Measurements from ENCODE around the gene MTFP1.

DNA sequence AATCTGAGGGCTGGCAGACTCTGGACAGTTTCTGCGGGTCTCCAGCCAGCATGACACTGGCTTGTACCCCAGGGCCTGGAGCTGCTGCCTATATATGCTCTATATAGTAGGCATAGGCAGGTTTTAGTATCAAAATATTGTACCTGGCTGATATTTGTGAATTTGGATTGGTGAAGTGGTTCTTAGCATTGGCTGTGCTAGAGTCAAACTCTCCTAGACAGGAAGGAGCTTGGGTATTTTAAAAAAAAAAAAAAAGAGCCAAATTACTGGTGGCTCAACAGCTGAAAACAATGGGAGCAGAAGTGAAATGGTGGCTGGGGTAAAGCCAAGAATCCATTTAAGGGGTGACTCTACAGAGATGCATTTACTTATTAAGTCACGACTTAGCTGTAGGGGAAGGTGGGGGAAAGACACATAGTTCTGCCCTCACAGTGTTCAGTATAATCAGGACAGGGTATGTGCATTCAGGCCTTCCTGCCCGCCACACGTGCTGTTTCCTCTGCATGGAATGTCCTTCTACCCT is 11.0 kb upstream of the MTFP1 start:
- TF ChIP-seq, protein P1, sequence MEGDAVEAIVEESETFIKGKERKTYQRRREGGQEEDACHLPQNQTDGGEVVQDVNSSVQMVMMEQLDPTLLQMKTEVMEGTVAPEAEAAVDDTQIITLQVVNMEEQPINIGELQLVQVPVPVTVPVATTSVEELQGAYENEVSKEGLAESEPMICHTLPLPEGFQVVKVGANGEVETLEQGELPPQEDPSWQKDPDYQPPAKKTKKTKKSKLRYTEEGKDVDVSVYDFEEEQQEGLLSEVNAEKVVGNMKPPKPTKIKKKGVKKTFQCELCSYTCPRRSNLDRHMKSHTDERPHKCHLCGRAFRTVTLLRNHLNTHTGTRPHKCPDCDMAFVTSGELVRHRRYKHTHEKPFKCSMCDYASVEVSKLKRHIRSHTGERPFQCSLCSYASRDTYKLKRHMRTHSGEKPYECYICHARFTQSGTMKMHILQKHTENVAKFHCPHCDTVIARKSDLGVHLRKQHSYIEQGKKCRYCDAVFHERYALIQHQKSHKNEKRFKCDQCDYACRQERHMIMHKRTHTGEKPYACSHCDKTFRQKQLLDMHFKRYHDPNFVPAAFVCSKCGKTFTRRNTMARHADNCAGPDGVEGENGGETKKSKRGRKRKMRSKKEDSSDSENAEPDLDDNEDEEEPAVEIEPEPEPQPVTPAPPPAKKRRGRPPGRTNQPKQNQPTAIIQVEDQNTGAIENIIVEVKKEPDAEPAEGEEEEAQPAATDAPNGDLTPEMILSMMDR (IDR thresholded peaks at IDR 0.05; ENCODE audit: low read depth, low read length, missing input control): no peak
- TF ChIP-seq, protein P2, sequence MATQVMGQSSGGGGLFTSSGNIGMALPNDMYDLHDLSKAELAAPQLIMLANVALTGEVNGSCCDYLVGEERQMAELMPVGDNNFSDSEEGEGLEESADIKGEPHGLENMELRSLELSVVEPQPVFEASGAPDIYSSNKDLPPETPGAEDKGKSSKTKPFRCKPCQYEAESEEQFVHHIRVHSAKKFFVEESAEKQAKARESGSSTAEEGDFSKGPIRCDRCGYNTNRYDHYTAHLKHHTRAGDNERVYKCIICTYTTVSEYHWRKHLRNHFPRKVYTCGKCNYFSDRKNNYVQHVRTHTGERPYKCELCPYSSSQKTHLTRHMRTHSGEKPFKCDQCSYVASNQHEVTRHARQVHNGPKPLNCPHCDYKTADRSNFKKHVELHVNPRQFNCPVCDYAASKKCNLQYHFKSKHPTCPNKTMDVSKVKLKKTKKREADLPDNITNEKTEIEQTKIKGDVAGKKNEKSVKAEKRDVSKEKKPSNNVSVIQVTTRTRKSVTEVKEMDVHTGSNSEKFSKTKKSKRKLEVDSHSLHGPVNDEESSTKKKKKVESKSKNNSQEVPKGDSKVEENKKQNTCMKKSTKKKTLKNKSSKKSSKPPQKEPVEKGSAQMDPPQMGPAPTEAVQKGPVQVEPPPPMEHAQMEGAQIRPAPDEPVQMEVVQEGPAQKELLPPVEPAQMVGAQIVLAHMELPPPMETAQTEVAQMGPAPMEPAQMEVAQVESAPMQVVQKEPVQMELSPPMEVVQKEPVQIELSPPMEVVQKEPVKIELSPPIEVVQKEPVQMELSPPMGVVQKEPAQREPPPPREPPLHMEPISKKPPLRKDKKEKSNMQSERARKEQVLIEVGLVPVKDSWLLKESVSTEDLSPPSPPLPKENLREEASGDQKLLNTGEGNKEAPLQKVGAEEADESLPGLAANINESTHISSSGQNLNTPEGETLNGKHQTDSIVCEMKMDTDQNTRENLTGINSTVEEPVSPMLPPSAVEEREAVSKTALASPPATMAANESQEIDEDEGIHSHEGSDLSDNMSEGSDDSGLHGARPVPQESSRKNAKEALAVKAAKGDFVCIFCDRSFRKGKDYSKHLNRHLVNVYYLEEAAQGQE (IDR thresholded peaks at IDR 0.05): no peak
- TF ChIP-seq GABPA (IDR thresholded peaks at IDR 0.05 in 1 of 2, conservative IDR thresholded peaks at IDR 0.05 in 1 of 2) (no peak), SP1 (IDR thresholded peaks at IDR 0.05) (no peak), EGR1 (IDR thresholded peaks at IDR 0.05; ENCODE audit: low read depth in 2 of 2) (no peak), YY1 (IDR thresholded peaks at IDR 0.05) (no peak), TAF1 (conservative IDR thresholded peaks at IDR 0.05) (no peak), RXRA (IDR thresholded peaks at IDR 0.05) (no peak), NR2F2 (IDR thresholded peaks at IDR 0.05) (no peak), JUND (IDR thresholded peaks at IDR 0.05) (no peak), RAD21 (IDR thresholded peaks at IDR 0.05) (no peak)
- TF ChIP-seq, protein P3, sequence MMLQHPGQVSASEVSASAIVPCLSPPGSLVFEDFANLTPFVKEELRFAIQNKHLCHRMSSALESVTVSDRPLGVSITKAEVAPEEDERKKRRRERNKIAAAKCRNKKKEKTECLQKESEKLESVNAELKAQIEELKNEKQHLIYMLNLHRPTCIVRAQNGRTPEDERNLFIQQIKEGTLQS (IDR thresholded peaks at IDR 0.05): no peak
- TF ChIP-seq, protein P4, sequence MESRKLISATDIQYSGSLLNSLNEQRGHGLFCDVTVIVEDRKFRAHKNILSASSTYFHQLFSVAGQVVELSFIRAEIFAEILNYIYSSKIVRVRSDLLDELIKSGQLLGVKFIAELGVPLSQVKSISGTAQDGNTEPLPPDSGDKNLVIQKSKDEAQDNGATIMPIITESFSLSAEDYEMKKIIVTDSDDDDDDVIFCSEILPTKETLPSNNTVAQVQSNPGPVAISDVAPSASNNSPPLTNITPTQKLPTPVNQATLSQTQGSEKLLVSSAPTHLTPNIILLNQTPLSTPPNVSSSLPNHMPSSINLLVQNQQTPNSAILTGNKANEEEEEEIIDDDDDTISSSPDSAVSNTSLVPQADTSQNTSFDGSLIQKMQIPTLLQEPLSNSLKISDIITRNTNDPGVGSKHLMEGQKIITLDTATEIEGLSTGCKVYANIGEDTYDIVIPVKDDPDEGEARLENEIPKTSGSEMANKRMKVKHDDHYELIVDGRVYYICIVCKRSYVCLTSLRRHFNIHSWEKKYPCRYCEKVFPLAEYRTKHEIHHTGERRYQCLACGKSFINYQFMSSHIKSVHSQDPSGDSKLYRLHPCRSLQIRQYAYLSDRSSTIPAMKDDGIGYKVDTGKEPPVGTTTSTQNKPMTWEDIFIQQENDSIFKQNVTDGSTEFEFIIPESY (IDR thresholded peaks at IDR 0.05): no peak
- TF ChIP-seq, protein P5, sequence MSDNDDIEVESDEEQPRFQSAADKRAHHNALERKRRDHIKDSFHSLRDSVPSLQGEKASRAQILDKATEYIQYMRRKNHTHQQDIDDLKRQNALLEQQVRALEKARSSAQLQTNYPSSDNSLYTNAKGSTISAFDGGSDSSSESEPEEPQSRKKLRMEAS (IDR thresholded peaks at IDR 0.05): no peak

Data from liver (tissue), 3 donors.